Pancreas (tissue), 10 donors: ENCODE results near the gene FAM83F. TPM values are rescaled to one million over a fixed set of nuclear protein-coding genes. Genes with fewer than 3 reads are reported as not detected.

Experiments used
- ATAC-seq, 4 donors: fragments of 200-7000 bp; cut with Tn5 transposase; one replicate each; pipeline versions ENCODE4 v1.8.0 to v1.9.1; 2020; ENCODE audit warnings: mild to moderate bottlenecking in 4 of 4, moderate library complexity in 4 of 4
- DNase-seq, 6 donors: peaks; one replicate each; pipeline ENCODE4 v3.0.0-alpha.2; 2020
- FAIRE-seq: peaks from 2 replicates; lab custom pipeline; 2012; peaks lifted over from hg19 to GRCh38; lab: Jason Lieb, UNC
- H3K27ac ChIP-seq, 4 donors: fragments of 200-600 bp; sonication (generic); 1 replicate in 3 of 4; 2 replicates in 1 of 4; pipeline versions ENCODE4 v1.5.0 to v1.8.0; 2020
- H3K27me3 ChIP-seq, 4 donors: fragments of 200-600 bp; one replicate each; pipeline ENCODE4 v1.8.0; 2021
- H3K36me3 ChIP-seq, 3 donors: fragments of 200-600 bp; sonication (generic) in 1 of 3; one replicate each; pipeline versions ENCODE4 v1.5.0 to v1.8.0; 2020 to 2021
- H3K4me1 ChIP-seq, 3 donors: fragments of 200-600 bp; one replicate each; pipeline ENCODE4 v1.8.0; 2021
- H3K4me3 ChIP-seq, 4 donors: fragments of 200-600 bp; sonication (generic) in 2 of 4; one replicate each; pipeline versions ENCODE4 v1.5.0 to v1.8.0; 2020 to 2021
- H3K9me3 ChIP-seq, 4 donors: fragments of 200-600 bp; one replicate each; pipeline ENCODE4 v1.8.0; 2021
- CTCF ChIP-seq, 4 donors: fragments of 200-600 bp; sonication (generic) in 3 of 4; IDR thresholded peaks; one replicate each; pipeline versions ENCODE4 v1.5.0 to v1.8.0; 2021; ENCODE audit warnings: antibody characterized with exemption in 4 of 4
- whole genome bisulfite sequencing, 2 donors: extraction: QIAGEN DNeasy Blood & Tissue Kit; methylation state at CpG; one replicate each; pipeline ENCODE4 v1.1.7; 2013; 5-methylcytosine and 5-hydroxymethylcytosine counted together
- intact Hi-C, 3 donors: fragments of 100-400 bp; cut with DNase I; formaldehyde crosslinking; loops; one replicate each; pipeline versions ENCODE4 v1.11.1 to v1.14.2; 2022
- polyA plus RNA-seq, 2 donors: library from polyadenylated mRNA; stranded (reverse); fragments of 200-250 nt; gene quantifications; one replicate each; pipeline ENCODE4 v1.2.3, GENCODE V29; 2013
- total RNA-seq, 6 donors: library from RNA; stranded (reverse); fragmentation: NEBNext Ultra II Directional in 4 of 6; extraction: Animal tissue kit (Norgen Biotek cat#: 25700) in 4 of 6; gene quantifications; one replicate each; pipeline versions ENCODE4 v1.2.1 to v1.2.4, GENCODE V29; 2021 to 2023
- donor health status: healthy with polysubstance abuse.
- donor health status: DM: no; HTN: no; CAD: no; lungs with moderate emphysema.
- donor health status: DM: no; HTN: no; CAD: no.
- donor health status: control.
- donor health status: control.
- donor health status: Bipolar disorder and iron deficiency.
- donor health status: DM: yes; HTN: yes; CAD: no.
- donor health status: DM: no; HTN: no; CAD: no.
- donor health status: DM: no; HTN: no; CAD: no.
- donor health status: DM: yes; HTN: yes; CAD: no.

Gene FAM83F
- total and polyA plus RNA-seq, 8 donors: 4.9 to 19.8 (median 15.5) TPM

GRCh38 chr22:40018051-40018450, 23.3 kb downstream of the FAM83F start:
- WGBS, 2 donors: 65 to 74% methylated on average over 6 of the region's 6 CpGs
- Histone ChIP-seq H3K9me3 (no peaks in the 10 kb centered on the region), H3K27ac (no peak overlapping the region), H3K36me3 (peaks cover 0 to 35% (median 25%) of the 10 kb centered on the region in 3 donors), H3K4me3 (no peak overlapping the region), H3K4me1 (peaks cover 8 to 11% (median 11%) of the 10 kb centered on the region in 3 donors), H3K27me3 (no peaks in the 10 kb centered on the region)
- intact Hi-C loops: no loop called here
- no peak for ATAC-seq
- no peak for FAIRE-seq
- no peak for DNase-seq
- no peak for TF ChIP-seq CTCF (IDR thresholded peaks at IDR 0.05)

- intact Hi-C loops: no loop called here
- ATAC-seq (no peak), DNase-seq (no peak), FAIRE-seq (no peak)
- TF ChIP-seq CTCF (IDR thresholded peaks at IDR 0.05): no peak
- no peaks in the 10 kb centered on the region for H3K9me3 ChIP-seq
- no peaks in the 10 kb centered on the region for H3K27me3 ChIP-seq
- H3K36me3 ChIP-seq: peaks cover 0 to 35% (median 25%) of the 10 kb centered on the region in 3 donors
- no peak overlapping the region for H3K4me3 ChIP-seq
- 93% methylated on average over 9 of the region's 9 CpGs for WGBS, 2 donors
- H3K4me1 ChIP-seq: peaks cover 8 to 11% (median 11%) of the 10 kb centered on the region in 3 donors
- no peak overlapping the region for H3K27ac ChIP-seq
Observed at GRCh38 chr22:40019100-40019499, 24.3 kb downstream of the FAM83F start.

GRCh38 chr22:40020956-40021355, 26.2 kb downstream of the FAM83F start:
- DNase-seq (no peak), ATAC-seq (no peak)

GRCh38 chr22:40021401-40022000, 26.7 kb downstream of the FAM83F start:
- intact Hi-C loops: loop anchor here in 1 of 3 donors (5.0 to 10.0 kb wide), 2 partner anchors 87 to 484 kb away; no protein-coding TSS in a partner anchor
- Histone ChIP-seq H3K9me3 (no peaks in the 10 kb centered on the region), H3K4me1 (no peaks in the 10 kb centered on the region), H3K27me3 (no peaks in the 10 kb centered on the region), H3K4me3 (no peak overlapping the region), H3K27ac (no peak overlapping the region), H3K36me3 (peaks cover 0 to 35% (median 25%) of the 10 kb centered on the region in 3 donors)
- FAIRE-seq (no peak), ATAC-seq (no peak), DNase-seq (no peak)
- TF ChIP-seq CTCF (IDR thresholded peaks at IDR 0.05): no peak
- WGBS, 2 donors: 92 to 93% methylated on average over 34 of the region's 34 CpGs

More at GRCh38 chr22:40020956-40021355, 26.2 kb downstream of the FAM83F start:
- intact Hi-C loops: loop anchor here in 1 of 3 donors (5.0 to 10.0 kb wide), 2 partner anchors 86 to 484 kb away; no protein-coding TSS in a partner anchor
- Histone ChIP-seq H3K4me3 (no peak overlapping the region), H3K9me3 (no peaks in the 10 kb centered on the region), H3K27ac (no peak overlapping the region), H3K4me1 (no peaks in the 10 kb centered on the region), H3K36me3 (peaks cover 0 to 35% (median 25%) of the 10 kb centered on the region in 3 donors), H3K27me3 (no peaks in the 10 kb centered on the region)
- TF ChIP-seq CTCF (IDR thresholded peaks at IDR 0.05): no peak
- 89 to 90% methylated on average over 7 of the region's 7 CpGs for WGBS, 2 donors
- no peak for FAIRE-seq
